WERI-Rb-1 (cell line): Measurements from ENCODE around the gene ZNF407.

ENCODE experiments used
- DNase-seq: peaks from one replicate; pipeline ENCODE4 v3.0.0-alpha.2; 2020
- H3K27ac ChIP-seq: fragments of 250-450 bp; sonication (Bioruptor Pico); 2 replicates; pipeline ENCODE4 v1.5.1; 2020; ENCODE audit warnings: mild to moderate bottlenecking, moderate library complexity
- H3K27me3 ChIP-seq: fragments of 250-450 bp; sonication (Bioruptor Pico); 2 replicates; pipeline ENCODE4 v1.5.1; 2021; ENCODE audit warnings: mild to moderate bottlenecking, low read depth, moderate library complexity; ENCODE audit not compliant: insufficient read depth, severe bottlenecking
- H3K36me3 ChIP-seq: fragments of 250-450 bp; sonication (Bioruptor Pico); 2 replicates; pipeline ENCODE4 v1.5.1; 2020; ENCODE audit warnings: mild to moderate bottlenecking, moderate library complexity
- H3K4me3 ChIP-seq: 2 replicates; pipeline ENCODE4 v1.5.1; 2011; ENCODE audit warnings: low read depth, mild to moderate bottlenecking, control low read depth, low read length
- H3K9me3 ChIP-seq: fragments of 250-450 bp; sonication (Bioruptor Pico); 2 replicates; pipeline ENCODE4 v1.5.1; 2021; ENCODE audit warnings: mild to moderate bottlenecking, moderate library complexity; ENCODE audit not compliant: severe bottlenecking
- CTCF ChIP-seq: IDR thresholded peaks from 2 replicates; pipeline ENCODE4 v1.5.1; 2011; ENCODE audit warnings: low read depth, mild to moderate bottlenecking, control low read depth, inconsistent platforms, low read length

Gene ZNF407

GRCh38 chr18:74803769-74804168 lies 206.1 kb downstream of the ZNF407 start:
- H3K27ac ChIP-seq, result no peak overlapping the region
- no peak for TF ChIP-seq CTCF
- no peaks in the 10 kb centered on the region for H3K36me3 ChIP-seq
- H3K9me3 ChIP-seq, result no peaks in the 10 kb centered on the region
- no peak for DNase-seq
- no peaks in the 10 kb centered on the region for H3K27me3 ChIP-seq
- no peak overlapping the region for H3K4me3 ChIP-seq

- TF ChIP-seq CTCF, result no peak
- Histone ChIP-seq H3K36me3 (no peaks in the 10 kb centered on the region), H3K9me3 (no peaks in the 10 kb centered on the region), H3K4me3 (no peak overlapping the region), H3K27ac (no peak overlapping the region), H3K27me3 (no peaks in the 10 kb centered on the region)
- no peak for DNase-seq
Measured at GRCh38 chr18:74804677-74805076, 207.0 kb downstream of the ZNF407 start.

DNA sequence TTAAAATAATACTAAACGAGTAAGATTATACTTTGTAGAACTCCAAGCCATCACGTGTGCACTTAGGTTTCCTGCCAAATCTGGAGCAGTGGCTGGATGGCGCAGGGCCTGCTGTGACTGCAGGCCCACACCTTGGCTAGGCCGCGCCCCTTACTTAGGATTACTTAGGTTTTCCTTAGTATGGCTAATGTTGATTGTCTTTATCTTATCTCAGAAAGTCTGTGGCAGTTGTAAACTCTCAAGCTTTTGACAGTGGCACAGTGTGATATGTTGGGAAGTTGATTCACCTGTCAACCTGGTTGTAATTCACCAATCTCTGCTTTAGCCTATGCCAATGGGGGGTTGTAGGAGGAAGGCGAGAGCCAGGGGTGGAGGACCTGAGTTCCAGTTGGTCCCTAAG lies 208.4 kb downstream of the ZNF407 start:
- Histone ChIP-seq H3K27ac (no peak overlapping the region), H3K27me3 (no peaks in the 10 kb centered on the region), H3K4me3 (no peak overlapping the region), H3K36me3 (no peaks in the 10 kb centered on the region), H3K9me3 (no peaks in the 10 kb centered on the region)
- TF ChIP-seq CTCF, result no peak
- DNase-seq, result no peak

- no peak for DNase-seq
- H3K27ac ChIP-seq, result no peak overlapping the region
- no peak overlapping the region for H3K4me3 ChIP-seq
Measured at GRCh38 chr18:74806700-74807416, 209.2 kb downstream of the ZNF407 start.

DNA sequence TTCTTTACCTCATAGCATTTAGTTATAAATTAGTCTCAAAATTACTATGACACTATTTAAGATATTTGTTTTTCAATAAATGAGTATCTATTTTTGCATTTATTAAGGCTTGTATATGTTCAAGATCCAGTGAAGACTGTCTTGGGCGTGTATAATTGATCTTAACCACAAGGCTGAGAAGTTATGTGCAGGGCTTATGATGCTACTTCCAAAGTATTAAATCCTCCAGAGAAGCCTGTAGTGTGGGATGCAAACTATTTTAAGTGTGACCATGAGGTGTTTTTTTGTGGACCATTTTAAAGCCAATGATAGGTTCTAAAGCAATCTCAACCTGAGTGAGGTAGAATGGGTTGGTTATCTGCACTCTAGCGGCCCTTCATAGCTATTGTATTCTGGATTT lies 219.9 kb downstream of the ZNF407 start:
- DNase-seq, result no peak
- no peaks in the 10 kb centered on the region for H3K27me3 ChIP-seq
- H3K36me3 ChIP-seq, result no peaks in the 10 kb centered on the region
- no peak for TF ChIP-seq CTCF
- no peak overlapping the region for H3K4me3 ChIP-seq
- no peak overlapping the region for H3K27ac ChIP-seq
- no peaks in the 10 kb centered on the region for H3K9me3 ChIP-seq

More at GRCh38 chr18:74806700-74807416, 209.2 kb downstream of the ZNF407 start:
- Histone ChIP-seq H3K9me3 (no peaks in the 10 kb centered on the region), H3K36me3 (no peaks in the 10 kb centered on the region), H3K27me3 (no peaks in the 10 kb centered on the region)
- TF ChIP-seq CTCF, result no peak
